DMS114 treated with DMSO at 0.1 percent for 48 hours (cell line): ENCODE data around the gene NBEA.

Experiments
- DNase-seq: peaks from one replicate; lab custom pipeline; 2025; ENCODE audit not compliant: unreplicated experiment; lab: John Stamatoyannopoulos, UW

NBEA gene

GRCh38 chr13:35162420-35162819, 220.3 kb downstream of the NBEA start:
- no peak for DNase-seq

GRCh38 chr13:35163674-35164073, 221.6 kb downstream of the NBEA start:
- DNase-seq: no peak

GRCh38 chr13:35164324-35164932, 222.4 kb downstream of the NBEA start:
- DNase-seq: peak; percentile 28

DNA sequence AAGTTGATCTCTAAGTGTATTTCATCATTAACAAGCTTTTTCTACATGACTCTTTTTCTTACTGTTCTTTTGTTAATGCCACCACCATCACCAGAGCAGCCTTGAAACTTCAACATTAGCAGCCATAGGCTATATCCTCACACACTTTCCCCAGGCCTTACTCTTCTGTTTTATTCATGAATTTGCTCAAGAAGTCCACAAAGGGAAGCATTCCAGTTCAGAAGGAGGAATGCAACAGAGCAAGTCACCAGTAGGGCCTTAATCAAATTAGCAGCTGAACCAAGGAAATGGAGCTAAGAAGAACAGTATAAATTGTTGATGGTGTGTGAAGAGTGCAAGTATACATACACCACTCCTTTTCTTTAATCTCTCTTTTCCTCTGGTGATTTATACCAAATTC, 223.1 kb downstream of the NBEA start:
- DNase-seq: no peak

GRCh38 chr13:35179494-35179893, 237.4 kb downstream of the NBEA start:
- no peak for DNase-seq

DNA sequence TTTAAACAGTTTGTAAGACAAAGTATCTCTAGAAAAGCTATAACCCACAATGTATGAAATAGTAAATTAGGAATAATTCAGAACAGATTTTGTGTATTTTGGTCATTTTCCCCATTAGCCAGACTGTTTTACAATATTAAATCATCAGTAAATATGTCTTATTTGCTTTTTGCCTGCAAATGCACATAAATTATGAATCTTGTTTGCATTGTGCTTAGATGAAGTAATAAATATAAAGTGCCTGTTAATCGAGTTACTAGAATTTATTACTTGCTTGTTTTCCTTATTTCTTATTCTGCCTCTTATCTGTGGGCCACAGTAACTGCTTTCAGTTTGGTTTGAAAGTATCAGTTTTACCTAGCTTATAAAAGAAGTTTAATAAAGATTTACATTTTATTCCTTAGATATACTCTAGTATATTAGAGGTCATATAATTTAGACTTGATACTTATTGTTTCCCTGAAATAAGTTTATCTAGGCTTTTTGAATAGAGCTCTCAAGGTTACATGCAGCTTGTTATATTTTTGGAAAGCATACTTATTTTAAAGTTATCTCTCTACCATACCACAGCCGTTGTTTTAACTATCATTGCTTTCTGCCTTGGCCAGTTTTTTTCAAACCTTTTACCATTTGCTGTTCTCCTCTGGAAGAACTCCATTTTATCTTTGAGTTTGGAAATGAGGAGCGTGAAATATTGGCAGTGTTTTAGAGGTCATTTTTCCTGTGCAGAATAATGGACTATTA, 238.0 kb downstream of the NBEA start:
- no peak for DNase-seq

DNA sequence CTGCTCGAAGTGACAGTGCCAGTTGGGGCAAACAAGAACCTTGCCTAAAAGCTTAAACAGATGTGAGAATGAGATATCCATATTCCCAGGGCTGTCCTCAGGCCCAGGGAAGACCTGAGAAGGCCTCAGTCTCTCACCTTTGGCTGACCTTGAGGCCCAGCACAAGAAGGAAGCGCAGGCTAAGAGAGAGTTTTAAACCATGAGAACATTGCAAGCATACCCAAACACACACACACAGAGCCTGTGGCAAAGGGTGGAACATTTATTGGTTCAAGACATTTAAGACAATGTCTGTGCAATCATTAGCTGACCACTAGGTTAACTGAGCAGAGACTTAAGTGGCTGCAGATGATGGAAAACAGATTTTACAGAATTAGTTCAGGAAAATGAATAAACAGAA, 248.2 kb downstream of the NBEA start:
- DNase-seq: no peak

DNA sequence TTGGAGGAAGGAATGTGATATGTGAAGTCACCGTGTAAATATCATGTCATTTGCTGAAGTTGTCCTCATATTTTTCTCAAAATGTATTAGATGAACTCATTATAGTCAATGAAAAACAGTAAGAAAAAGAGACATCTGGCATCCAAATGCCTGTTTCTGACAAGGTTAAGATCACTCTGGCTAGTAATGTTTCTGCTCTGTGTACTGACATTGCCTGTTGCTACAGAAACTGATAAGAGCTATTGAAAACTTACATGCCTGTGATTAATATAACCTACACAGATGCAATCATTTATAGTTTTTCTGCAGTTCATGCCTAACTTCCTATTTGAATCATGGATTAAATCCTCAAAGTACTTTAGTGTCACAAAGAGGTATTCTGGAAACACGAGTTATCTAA, 249.8 kb downstream of the NBEA start:
- DNase-seq: no peak

GRCh38 chr13:35198613-35199200, 256.6 kb downstream of the NBEA start:
- no peak for DNase-seq

DNA sequence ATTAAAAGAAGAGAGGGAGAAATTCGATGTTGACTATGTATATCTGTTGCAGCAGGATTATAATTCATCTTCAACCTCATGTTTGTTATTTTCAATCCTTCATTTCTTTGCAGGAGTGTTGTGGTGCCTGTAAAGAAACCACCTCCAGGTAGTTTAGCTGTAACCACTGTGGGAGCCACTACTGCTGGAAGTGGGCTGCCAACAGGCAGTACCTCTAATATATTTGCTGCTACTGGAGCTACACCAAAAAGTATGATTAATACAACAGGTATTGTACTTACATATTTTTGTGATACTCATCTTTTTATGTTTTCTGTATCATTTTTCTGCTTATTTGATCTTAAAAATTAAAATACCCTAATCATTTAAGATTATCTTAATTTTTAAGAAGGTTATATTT, 266.5 kb downstream of the NBEA start:
- no peak for DNase-seq

GRCh38 chr13:35210261-35210660, 268.2 kb downstream of the NBEA start:
- no peak for DNase-seq

- no peak for DNase-seq
These were observed 269.9 kb downstream of the NBEA start for GRCh38 chr13:35211949-35212348.

DNA sequence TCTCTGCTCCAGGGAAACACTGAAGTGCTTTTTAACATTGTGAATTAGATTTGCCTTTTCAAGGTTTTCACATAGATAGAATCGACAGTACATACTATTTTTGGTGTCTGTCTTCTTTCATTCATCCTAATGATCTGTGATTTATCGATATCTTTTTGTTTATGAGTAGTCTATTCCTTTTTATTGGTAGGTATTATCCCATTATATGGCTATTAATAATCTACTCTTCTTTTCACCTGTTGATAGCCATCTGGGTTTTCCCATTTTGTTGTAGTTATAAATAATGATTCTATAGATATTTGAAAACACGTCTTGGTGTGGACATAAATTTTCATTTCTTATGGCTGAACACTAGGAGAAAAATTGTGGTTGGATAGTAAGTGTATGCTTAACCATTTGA, 271.8 kb downstream of the NBEA start:
- no peak for DNase-seq

DNA sequence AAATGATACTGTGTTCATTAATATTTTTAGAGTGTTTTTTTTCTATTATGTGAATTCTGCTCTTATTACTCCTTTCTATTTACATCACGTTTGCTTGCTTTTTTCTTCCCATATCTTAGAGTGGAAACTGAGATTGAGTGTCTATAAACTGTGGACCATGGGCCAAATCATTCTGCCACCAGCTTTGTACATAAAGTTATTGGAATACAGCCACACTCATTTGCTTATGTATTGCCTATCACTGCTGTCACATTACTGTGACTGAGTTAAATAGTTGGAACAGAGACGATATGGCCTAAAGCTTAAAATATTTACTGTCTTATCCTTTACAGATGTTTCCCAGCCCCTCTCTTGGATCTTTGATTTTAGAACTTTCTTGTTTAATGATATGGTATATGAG, 274.1 kb downstream of the NBEA start:
- DNase-seq: no peak

DNA sequence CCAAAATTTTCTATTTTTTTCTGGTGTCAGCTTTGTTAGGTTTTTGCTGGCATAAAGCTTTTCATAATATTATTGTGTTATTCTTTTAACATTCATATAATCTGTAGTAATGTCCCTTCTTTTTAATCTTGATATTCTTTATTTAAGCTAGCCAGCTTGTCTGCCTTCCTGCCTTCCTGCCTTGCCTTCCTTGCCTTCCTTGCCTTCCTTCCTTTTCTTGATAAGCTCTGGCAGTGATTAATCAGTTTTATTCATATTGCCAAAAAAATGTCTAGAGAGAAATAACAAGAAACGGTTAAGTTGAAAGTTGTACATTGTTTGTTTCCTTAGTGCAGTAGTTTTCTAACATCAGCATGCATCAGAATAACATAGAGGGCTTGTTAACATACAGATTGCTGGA, 277.0 kb downstream of the NBEA start:
- no peak for DNase-seq

- no peak for DNase-seq
These were observed 283.1 kb downstream of the NBEA start for GRCh38 chr13:35225159-35225558.

GRCh38 chr13:35225582-35225981, 283.5 kb downstream of the NBEA start:
- DNase-seq: no peak

DNA sequence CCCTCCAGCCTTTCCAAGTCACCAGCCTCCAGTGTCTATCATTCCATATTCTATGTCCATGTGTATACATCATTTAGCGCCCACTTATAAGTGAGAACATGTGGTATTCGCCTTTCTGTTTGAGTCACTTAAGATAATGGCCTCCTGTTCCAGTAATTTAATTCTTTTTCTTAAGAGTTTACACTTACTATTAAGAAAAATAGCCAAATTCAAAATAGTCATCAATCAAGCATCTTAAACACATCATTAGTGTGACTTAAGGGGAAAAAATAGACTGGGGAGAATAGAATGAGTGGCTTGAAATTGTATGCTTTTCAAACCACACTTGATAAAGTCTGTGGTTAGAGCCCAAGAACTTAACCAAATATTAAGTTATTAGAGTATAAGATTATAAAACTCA, 286.5 kb downstream of the NBEA start:
- no peak for DNase-seq

GRCh38 chr13:35231426-35231825, 289.4 kb downstream of the NBEA start:
- DNase-seq: no peak

DNA sequence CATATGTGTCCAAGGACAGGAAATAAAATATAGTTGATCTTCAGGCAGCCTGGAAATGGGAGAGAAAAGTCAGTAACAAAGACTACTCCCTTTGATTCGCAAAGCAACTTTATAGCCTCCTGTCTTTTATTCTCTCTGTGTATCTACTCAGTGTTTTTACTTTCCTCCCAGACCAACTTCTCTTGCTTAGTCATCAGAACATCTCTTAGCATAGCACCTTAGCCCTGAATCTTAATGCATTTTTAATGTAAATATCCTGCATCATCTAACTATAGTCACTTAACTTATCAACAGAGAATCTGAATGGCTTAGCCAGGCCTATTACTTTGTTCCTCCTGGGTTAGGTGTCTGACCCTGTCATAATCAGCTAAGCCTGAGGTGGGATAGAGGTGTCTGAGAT, 296.2 kb downstream of the NBEA start:
- no peak for DNase-seq

DNA sequence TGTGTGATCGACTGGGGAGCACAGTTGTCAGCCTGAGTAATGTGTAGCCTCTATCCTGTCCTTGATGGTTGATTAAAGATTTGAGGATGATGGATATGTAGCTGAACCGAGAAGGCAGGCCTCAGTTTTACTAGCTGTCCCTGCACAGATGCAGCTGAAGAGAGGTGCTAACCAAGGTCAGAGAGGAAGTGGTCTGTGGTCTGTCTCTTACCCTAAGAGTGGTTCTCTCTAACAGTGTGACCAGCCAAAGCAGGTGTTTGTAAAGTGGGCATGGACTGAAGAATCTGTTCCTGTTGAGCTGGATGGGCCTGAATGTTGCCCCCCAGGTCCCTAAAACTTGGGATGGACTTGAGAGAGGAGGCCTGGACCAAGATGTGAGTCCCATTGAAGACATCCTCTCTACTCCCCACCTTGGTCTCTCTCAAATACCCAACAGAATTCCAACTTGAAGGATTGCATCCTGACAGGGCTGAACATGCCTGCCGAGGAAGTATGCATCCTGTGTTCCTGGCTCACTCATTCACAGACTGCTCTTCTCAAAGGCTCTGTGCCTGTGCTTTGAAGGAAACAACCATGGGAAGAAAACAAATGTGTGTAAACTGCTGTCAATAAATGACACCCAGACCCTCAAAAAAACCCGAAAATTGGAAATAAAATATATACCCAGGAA, 310.6 kb downstream of the NBEA start:
- DNase-seq: no peak

- DNase-seq: no peak
These were observed 313.2 kb downstream of the NBEA start for GRCh38 chr13:35255241-35255640.
